ENCODE data around the gene ROR1.

GRCh38 chr1:63732666-63733065, 41.2 kb upstream of the ROR1 start:
- TF ChIP-seq POLR2AphosphoS5 (IDR thresholded peaks at IDR 0.05) (no peak), CTCF (IDR thresholded peaks at IDR 0.05) (no peak), POLR2A (IDR thresholded peaks at IDR 0.05; ENCODE audit: low read depth) (no peak)
